Panc1 (cell line): ENCODE data around the gene PPP2R3A. TPM values are rescaled to one million over a fixed set of nuclear protein-coding genes. Genes with fewer than 3 reads are reported as not detected.
A peak's percentile ranks its signal among the peaks of the same experiment; 100 is the strongest.

ENCODE experiments used
- ATAC-seq: fragments of 200-7000 bp; cut with Tn5 transposase; 2 replicates; pipeline ENCODE4 v1.9.1; 2020; ENCODE audit warnings: mild to moderate bottlenecking, moderate library complexity
- BruUV-seq: library from RNA; stranded (reverse); fragments of 400-500 nt; replicated peaks from 2 replicates; lab custom pipeline; 2021; lab: Mats Ljungman, UMichigan
- CTCF ChIA-PET: fragments of 300-600 bp; sonication (Branson Sonifier 250); formaldehyde crosslinking; loops from one replicate; lab custom pipeline; 2022; ENCODE audit warnings: antibody characterized with exemption; lab: Charles Lee
- POLR2A ChIA-PET: fragments of 300-600 bp; sonication (Branson Sonifier 250); formaldehyde crosslinking; loops from one replicate; lab custom pipeline; 2022; ENCODE audit warnings: antibody characterized with exemption; lab: Charles Lee
- DNase-seq: peaks from one replicate; pipeline ENCODE4 v3.0.0-alpha.2; 2010; ENCODE audit warnings: low read depth, low spot score
- H3K27ac ChIP-seq: 2 replicates; pipeline ENCODE4 v1.5.1; 2011; ENCODE audit warnings: mild to moderate bottlenecking, low read length, inconsistent platforms
- H3K27me3 ChIP-seq: fragments of 200-500 bp; sonication (Bioruptor generic); 2 replicates; pipeline ENCODE4 v1.6.0; 2014; ENCODE audit warnings: low read length, inconsistent platforms; ENCODE audit not compliant: control insufficient read depth, insufficient read depth
- H3K36me3 ChIP-seq: fragments of 200-500 bp; sonication (Bioruptor generic); 2 replicates; pipeline ENCODE4 v1.5.1; 2014; ENCODE audit warnings: inconsistent platforms, mild to moderate bottlenecking, low read length, moderate library complexity; ENCODE audit not compliant: control insufficient read depth, insufficient read depth
- H3K4me1 ChIP-seq: 2 replicates; pipeline ENCODE4 v1.5.1; 2011; ENCODE audit warnings: inconsistent platforms, mild to moderate bottlenecking, low read length, moderate library complexity; ENCODE audit not compliant: control insufficient read depth, insufficient read depth
- H3K4me3 ChIP-seq, 2 experiments: 2 replicates each; pipeline ENCODE4 v1.5.1; 2011 to 2012; ENCODE audit warnings: low read depth in 2 of 2, low read length in 2 of 2, mild to moderate bottlenecking in 2 of 2, inconsistent platforms in 1 of 2, moderate library complexity in 1 of 2
- H3K9me3 ChIP-seq: fragments of 200-500 bp; sonication (Bioruptor generic); 2 replicates; pipeline ENCODE4 v1.5.1; 2014; ENCODE audit warnings: low read depth, mild to moderate bottlenecking, inconsistent platforms, low read length, moderate library complexity; ENCODE audit not compliant: control insufficient read depth, insufficient read depth
- CTCF ChIP-seq: fragments of 450-650 bp; IDR thresholded peaks from 2 replicates; pipeline ENCODE4 v1.5.1; 2017; ENCODE audit warnings: mild to moderate bottlenecking
- POLR2AphosphoS5 ChIP-seq: IDR thresholded peaks from 2 replicates; pipeline ENCODE4 v1.6.1; 2012; ENCODE audit warnings: mild to moderate bottlenecking, low read depth, low read length, moderate library complexity
- REST ChIP-seq, 2 experiments: IDR thresholded peaks; 2 replicates each; pipeline ENCODE4 v1.6.1; 2011 to 2012; ENCODE audit warnings: low read depth in 2 of 2, control low read depth in 1 of 2, low read length in 1 of 2, mild to moderate bottlenecking in 1 of 2, moderate library complexity in 1 of 2; ENCODE audit not compliant: insufficient read depth in 1 of 2
- SIN3A ChIP-seq: IDR thresholded peaks from 2 replicates; pipeline ENCODE4 v1.6.1; 2012; ENCODE audit warnings: low read depth, mild to moderate bottlenecking, low read length, moderate library complexity, borderline replicate concordance; ENCODE audit not compliant: insufficient read depth
- TCF7L2 ChIP-seq: IDR thresholded peaks from 2 replicates; pipeline ENCODE4 v1.6.1; 2011; ENCODE audit warnings: mild to moderate bottlenecking, low read depth, low read length, inconsistent platforms
- in situ Hi-C: cut with HindIII; loops from 2 replicates; pipeline ENCODE4 v1.10.0; 2016; ENCODE audit warnings: low sequenced_read_pairs, low pct_unique_long_range_greater_than_20kb
- intact Hi-C: fragments of 100-400 bp; cut with micrococcal nuclease; formaldehyde crosslinking; loops from one replicate; pipeline ENCODE4 v1.10.0; 2022; ENCODE audit not compliant: unreplicated experiment
- total RNA-seq: library from RNA; stranded (reverse); gene quantifications from one replicate; pipeline ENCODE4 v1.2.1, GENCODE V29; 2021; ENCODE audit not compliant: unreplicated experiment

PPP2R3A gene
- total RNA-seq, 1 experiment from 2014 or later = 8.1 TPM

- Histone ChIP-seq H3K4me1 (peaks cover 38% of the 10 kb centered on the region), H3K27me3 (no peaks in the 10 kb centered on the region), H3K4me3 (no peak overlapping the region), H3K27ac (no peak overlapping the region), H3K36me3 (peaks cover 9% of the 10 kb centered on the region), H3K9me3 (no peaks in the 10 kb centered on the region)
- ChIA-PET POLR2A (interaction anchor here (1.1 kb wide), 1 partner anchor 22 kb away, joined by 5 read pairs; no protein-coding TSS in a partner anchor), CTCF (no interaction called here)
- intact Hi-C loops = no loop called here
- ATAC-seq (no peak), DNase-seq (no peak)
- no TSS peak for BruUV-seq
- no peak for TF ChIP-seq TCF7L2
- no peak for TF ChIP-seq SIN3A
- no peak for TF ChIP-seq POLR2AphosphoS5
- TF ChIP-seq CTCF = no peak
- TF ChIP-seq REST (IDR thresholded peaks at IDR 0.05; ENCODE audit: insufficient read depth in 1 of 2, low read depth in 2 of 2, low read length in 1 of 2) = no peak
- in situ Hi-C loops = no loop called here
These were observed 181.6 kb downstream of the PPP2R3A start for GRCh38 chr3:136146981-136147729.

GRCh38 chr3:136149667-136150066 is 184.1 kb downstream of the PPP2R3A start:
- no peak overlapping the region for H3K4me3 ChIP-seq
- ATAC-seq = peak; percentile 49
- DNase-seq = no peak
- H3K27ac ChIP-seq = peak overlapping the region; percentile 41
- in situ Hi-C loops (no loop called here), intact Hi-C loops (no loop called here)
- CTCF ChIA-PET = no interaction called here
- POLR2A ChIA-PET = interaction anchor here (0.5 to 1.2 kb wide), 2 partner anchors 39 to 47 kb away, joined by 4 to 5 read pairs; partner anchors contain the start of gene MSL2
- TF ChIP-seq CTCF (no peak), POLR2AphosphoS5 (no peak), REST (IDR thresholded peaks at IDR 0.05; ENCODE audit: insufficient read depth in 1 of 2, low read depth in 2 of 2, low read length in 1 of 2) (no peak), SIN3A (no peak), TCF7L2 (no peak)
- H3K27me3 ChIP-seq = no peaks in the 10 kb centered on the region
- no peaks in the 10 kb centered on the region for H3K9me3 ChIP-seq
- peaks cover 35% of the 10 kb centered on the region for H3K4me1 ChIP-seq
- BruUV-seq = TSS peak; percentile 39
- peaks cover 9% of the 10 kb centered on the region for H3K36me3 ChIP-seq
